Measurements from ENCODE around the gene CCDC110. TPM values are rescaled to one million over a fixed set of nuclear protein-coding genes. Genes with fewer than 3 reads are reported as not detected.

Gene CCDC110
- total and polyA plus RNA-seq, 9 of the 15 experiments (the other 6 are each of a cell fraction or from before 2014, with no cell fraction given), result 0.04 to 0.35 (median 0.07) TPM; not detected in 4

- Histone ChIP-seq H3K79me2 (ENCODE audit: control insufficient read depth, insufficient read depth, low read length) (no peaks in the 10 kb centered on the region), H2AFZ (ENCODE audit: low read depth, low read length) (no peak overlapping the region), H3K27ac (ENCODE audit: extremely low read depth, low read depth, low read length) (no peak overlapping the region), H3K27me3 (ENCODE audit: control insufficient read depth in 2 of 2, insufficient read depth in 2 of 2, low read length in 2 of 2) (peaks cover 12 to 17% of the 10 kb centered on the region in 2 experiments; a peak in 3 of 5 replicates), H3K4me3 (no peak overlapping the region), H3K36me3 (ENCODE audit: control insufficient read depth, insufficient read depth, low read length) (no peaks in the 10 kb centered on the region), H3K9me1 (ENCODE audit: control insufficient read depth, insufficient read depth, low read length) (no peaks in the 10 kb centered on the region), H3K4me1 (replicated peaks in 1 of 2; ENCODE audit: control insufficient read depth in 2 of 2, insufficient read depth in 2 of 2, low read length in 2 of 2) (no peaks in the 10 kb centered on the region), H3K9me3 (replicated peaks; ENCODE audit: control insufficient read depth, insufficient read depth, low read depth, low read length) (no peaks in the 10 kb centered on the region), H3K9ac (ENCODE audit: insufficient read depth in 1 of 2, low read depth in 2 of 2, low read length in 2 of 2) (no peak overlapping the region), H3K4me2 (ENCODE audit: insufficient read depth, low read length) (no peak overlapping the region), H4K20me1 (replicated peaks; ENCODE audit: control insufficient read depth, insufficient read depth, low read length) (no peaks in the 10 kb centered on the region)
- intact Hi-C loops (cut with micrococcal nuclease), result no loop called here
- CTCF ChIA-PET (ENCODE audit: low intra/inter-chr PET ratio), result no interaction called here
- in situ Hi-C loops (cut with MboI), result no loop called here
- POLR2A ChIA-PET, result no interaction called here
- BruUV-seq (replicated peaks), result no TSS peak
- 1% methylated on average over 4 of the region's 4 CpGs for WGBS (ENCODE audit: insufficient coverage, low coverage, missing lambda C conversion rate)
- ATAC-seq, result no peak
- no peak for FAIRE-seq
- no peak for DNase-seq (ENCODE audit: extremely low read depth in 1 of 4, low spot score in 3 of 4)
- no peak for TF ChIP-seq GABPB1 (CRISPR knock-in tag; IDR thresholded peaks at IDR 0.05)
- TF ChIP-seq RUNX1 (IDR thresholded peaks at IDR 0.05; ENCODE audit: low read depth), result no peak
- TF ChIP-seq HBP1 (CRISPR knock-in tag; IDR thresholded peaks at IDR 0.05), result no peak
- no peak for TF ChIP-seq HNRNPL (IDR thresholded peaks at IDR 0.05; ENCODE audit: low read depth, low read length)
- TF ChIP-seq, protein P1, sequence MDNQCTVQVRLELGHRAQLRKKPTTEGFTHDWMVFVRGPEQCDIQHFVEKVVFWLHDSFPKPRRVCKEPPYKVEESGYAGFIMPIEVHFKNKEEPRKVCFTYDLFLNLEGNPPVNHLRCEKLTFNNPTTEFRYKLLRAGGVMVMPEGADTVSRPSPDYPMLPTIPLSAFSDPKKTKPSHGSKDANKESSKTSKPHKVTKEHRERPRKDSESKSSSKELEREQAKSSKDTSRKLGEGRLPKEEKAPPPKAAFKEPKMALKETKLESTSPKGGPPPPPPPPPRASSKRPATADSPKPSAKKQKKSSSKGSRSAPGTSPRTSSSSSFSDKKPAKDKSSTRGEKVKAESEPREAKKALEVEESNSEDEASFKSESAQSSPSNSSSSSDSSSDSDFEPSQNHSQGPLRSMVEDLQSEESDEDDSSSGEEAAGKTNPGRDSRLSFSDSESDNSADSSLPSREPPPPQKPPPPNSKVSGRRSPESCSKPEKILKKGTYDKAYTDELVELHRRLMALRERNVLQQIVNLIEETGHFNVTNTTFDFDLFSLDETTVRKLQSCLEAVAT (IDR thresholded peaks at IDR 0.05), result no peak
- TF ChIP-seq SMARCA5 (IDR thresholded peaks at IDR 0.05), result no peak
- no peak for TF ChIP-seq TEAD1 (CRISPR knock-in tag; IDR thresholded peaks at IDR 0.05)
- TF ChIP-seq ZNF174 (CRISPR knock-in tag; IDR thresholded peaks at IDR 0.05), result no peak
- TF ChIP-seq COPS2 (conservative IDR thresholded peaks at IDR 0.05), result no peak
- no peak for TF ChIP-seq ZBTB26 (CRISPR knock-in tag; IDR thresholded peaks at IDR 0.05)
- TF ChIP-seq, protein P2, sequence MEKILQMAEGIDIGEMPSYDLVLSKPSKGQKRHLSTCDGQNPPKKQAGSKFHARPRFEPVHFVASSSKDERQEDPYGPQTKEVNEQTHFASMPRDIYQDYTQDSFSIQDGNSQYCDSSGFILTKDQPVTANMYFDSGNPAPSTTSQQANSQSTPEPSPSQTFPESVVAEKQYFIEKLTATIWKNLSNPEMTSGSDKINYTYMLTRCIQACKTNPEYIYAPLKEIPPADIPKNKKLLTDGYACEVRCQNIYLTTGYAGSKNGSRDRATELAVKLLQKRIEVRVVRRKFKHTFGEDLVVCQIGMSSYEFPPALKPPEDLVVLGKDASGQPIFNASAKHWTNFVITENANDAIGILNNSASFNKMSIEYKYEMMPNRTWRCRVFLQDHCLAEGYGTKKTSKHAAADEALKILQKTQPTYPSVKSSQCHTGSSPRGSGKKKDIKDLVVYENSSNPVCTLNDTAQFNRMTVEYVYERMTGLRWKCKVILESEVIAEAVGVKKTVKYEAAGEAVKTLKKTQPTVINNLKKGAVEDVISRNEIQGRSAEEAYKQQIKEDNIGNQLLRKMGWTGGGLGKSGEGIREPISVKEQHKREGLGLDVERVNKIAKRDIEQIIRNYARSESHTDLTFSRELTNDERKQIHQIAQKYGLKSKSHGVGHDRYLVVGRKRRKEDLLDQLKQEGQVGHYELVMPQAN (IDR thresholded peaks at IDR 0.05; ENCODE audit: borderline replicate concordance), result no peak
- TF ChIP-seq CCAR2 (IDR thresholded peaks at IDR 0.05; ENCODE audit: low read depth, low read length), result no peak
- TF ChIP-seq HDAC3 (IDR thresholded peaks at IDR 0.05; ENCODE audit: borderline replicate concordance, partially characterized antibody), result no peak
- no peak for TF ChIP-seq TAL1 (IDR thresholded peaks at IDR 0.05)
- TF ChIP-seq, protein P3, sequence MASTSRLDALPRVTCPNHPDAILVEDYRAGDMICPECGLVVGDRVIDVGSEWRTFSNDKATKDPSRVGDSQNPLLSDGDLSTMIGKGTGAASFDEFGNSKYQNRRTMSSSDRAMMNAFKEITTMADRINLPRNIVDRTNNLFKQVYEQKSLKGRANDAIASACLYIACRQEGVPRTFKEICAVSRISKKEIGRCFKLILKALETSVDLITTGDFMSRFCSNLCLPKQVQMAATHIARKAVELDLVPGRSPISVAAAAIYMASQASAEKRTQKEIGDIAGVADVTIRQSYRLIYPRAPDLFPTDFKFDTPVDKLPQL (IDR thresholded peaks at IDR 0.05; ENCODE audit: extremely low read depth, insufficient read length), result no peak
- no peak for TF ChIP-seq CHCHD3 (CRISPR knock-in tag; IDR thresholded peaks at IDR 0.05)
- TF ChIP-seq ESRRA (IDR thresholded peaks at IDR 0.05; ENCODE audit: borderline replicate concordance, low read depth), result no peak
- no peak for TF ChIP-seq CBFA2T2 (conservative IDR thresholded peaks at IDR 0.05)
- no peak for TF ChIP-seq TRIM24 (IDR thresholded peaks at IDR 0.05)
Measured at GRCh38 chr4:185520119-185520518, 48.6 kb upstream of the CCDC110 start.

Data from K562 (cell line).